HL-60/S4 treated with retinoic acid at 250 ng/mL for 4 days and 3 days (cell line): ENCODE results near the gene LRRFIP2.

Source experiments
- in situ Hi-C: fragments of 300-500 bp; cut with MboI; formaldehyde crosslinking; loops from 2 replicates; pipeline ENCODE4 v1.7.0; 2022; ENCODE audit warnings: low sequenced_read_pairs

Gene LRRFIP2

DNA sequence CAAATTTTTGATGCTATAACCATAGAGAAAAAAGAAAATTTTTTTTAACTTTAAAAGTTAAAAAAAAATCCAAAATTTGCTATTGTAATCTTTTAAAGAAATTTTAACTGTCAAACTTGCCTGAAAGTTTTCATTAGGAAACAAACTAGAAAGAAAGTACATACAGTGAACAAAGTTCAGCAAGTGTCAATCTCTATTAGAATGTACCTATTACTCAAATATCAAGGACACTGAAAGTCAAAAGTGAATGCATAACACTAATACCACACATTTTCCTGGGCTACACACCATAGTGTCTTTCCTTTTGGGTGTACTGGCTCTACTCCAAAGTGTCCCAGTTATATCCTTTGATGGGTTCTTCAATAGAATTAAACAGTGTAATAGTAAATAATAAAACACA lies 56.8 kb downstream of the LRRFIP2 start:
- in situ Hi-C loops: no loop called here

DNA sequence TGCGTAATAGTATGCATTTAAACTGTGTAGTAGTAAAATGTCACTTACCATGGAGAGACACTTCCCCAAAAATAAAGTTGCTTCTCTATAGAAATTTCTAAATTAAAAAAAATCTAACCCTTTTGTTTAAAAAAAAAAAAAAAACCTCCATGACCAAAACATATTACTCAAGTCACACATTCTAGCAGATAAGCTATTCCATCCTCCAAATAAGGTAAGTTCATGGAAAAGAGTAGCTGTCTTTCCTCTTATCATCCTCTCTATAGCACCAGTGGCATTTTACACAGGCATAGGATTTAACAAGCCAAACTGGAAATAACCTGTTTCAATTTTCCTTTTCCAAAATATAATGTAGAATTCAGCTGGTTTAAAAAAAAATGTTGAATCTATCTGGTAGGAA lies 57.4 kb downstream of the LRRFIP2 start:
- in situ Hi-C loops: no loop called here

DNA sequence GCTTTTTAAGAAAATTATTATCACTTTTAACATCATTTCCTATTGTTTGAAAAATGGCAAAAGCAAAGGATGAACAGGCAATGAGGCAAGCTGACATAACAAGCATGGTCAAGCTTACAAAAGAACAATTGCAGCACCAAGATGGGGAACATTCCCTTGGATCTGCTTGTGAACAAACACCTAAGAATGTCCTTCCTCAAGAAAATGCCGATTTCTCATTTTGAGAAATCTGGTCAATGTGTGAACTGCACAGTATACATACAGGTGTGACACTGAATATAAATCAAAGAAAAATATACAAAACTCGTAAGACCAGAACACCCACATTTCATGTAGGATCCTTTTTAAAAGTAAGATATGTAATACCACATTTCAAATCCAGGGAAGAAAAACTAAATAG lies 58.9 kb downstream of the LRRFIP2 start:
- in situ Hi-C loops: no loop called here

DNA sequence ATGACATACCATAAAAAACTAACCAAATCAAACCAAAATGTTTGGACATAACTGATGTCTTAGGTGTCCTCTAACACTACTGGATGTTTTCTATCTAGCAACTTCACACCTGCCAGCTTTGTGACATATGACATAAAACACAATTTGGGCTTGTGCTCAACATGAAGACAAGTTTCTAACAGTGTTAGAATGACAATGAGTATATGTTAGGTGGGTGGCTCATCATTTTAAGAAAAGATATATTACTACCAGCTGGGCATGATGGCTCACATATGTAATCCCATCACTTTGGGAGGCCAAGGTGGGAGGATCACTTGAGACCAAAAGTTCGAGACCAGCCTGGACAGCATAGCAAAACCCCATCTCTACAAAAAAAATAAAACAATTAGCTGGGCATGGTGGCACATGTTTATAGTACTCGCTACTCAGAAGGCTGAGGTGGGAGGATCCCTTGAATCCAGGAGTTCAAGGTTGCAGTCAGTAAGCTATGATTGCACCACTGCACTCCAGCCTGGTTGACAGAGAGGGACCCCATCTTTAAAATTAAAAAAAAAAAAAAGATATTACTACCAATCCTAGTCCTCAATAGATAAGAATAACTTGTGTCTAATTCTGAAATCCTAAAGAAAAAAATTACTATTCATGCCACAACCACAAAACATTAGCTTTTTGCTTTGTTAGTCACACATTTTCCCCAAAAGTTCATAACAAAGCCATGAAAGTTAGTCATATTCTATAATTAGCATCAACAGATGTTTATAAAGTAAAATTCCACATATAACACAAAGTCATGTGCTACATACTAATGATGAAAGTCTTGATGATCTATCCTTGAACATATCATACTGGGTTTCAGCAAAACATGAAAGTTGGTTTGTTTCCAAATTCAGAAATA lies 59.9 kb downstream of the LRRFIP2 start:
- in situ Hi-C loops: no loop called here

DNA sequence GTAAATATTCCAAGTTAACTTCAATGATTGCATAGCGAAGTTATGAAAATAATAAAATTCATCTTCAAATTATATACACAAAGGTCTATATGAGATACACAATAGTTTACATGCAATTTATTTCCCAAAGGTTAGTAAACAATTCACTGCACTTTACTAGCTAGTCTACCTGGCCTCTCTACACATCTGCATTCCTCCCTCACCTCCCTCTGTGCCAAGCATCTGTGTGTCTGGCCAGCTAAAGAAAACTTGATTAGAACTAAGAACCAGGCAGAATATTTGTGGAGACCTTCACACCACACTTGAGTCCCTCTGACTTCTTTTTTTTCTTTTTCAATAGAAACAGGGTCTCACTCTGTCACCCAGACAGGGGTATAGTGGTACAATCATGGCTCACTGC lies 61.4 kb downstream of the LRRFIP2 start:
- in situ Hi-C loops: no loop called here

DNA sequence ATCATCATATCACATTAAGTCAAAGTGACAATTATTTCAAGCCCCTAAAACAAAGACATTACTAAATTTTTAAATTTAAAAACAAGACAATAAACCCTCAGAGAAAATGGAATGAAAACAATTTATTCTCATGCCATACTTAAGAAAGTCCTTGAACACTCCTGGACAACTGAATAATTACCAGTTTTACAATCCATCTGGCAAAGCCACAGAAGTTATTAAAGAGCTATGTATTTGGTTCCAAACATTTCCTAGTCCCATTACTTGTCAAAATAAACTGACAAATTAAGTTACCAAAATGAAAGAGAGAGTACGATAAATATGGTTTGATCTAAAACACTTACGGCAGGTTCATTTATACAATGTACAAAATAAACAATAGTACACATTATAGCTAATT lies 63.2 kb downstream of the LRRFIP2 start:
- in situ Hi-C loops: no loop called here

DNA sequence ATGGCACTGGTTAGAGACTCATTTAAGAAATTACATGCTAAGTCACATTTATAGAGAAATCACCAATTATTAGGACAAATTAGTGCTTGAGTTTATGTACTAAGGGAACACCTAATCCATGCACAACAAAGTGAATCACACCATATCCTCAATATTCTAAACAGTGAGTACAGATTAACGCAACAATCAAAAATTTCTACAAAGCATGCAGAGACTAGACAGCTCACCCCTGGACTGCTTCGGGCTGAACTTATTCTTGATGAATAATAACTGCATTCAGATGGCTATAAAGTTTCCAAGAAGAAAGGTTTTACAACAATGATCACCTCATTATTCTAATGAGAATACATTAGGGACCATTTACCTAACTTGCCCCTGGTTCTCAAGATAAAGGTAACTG lies 66.5 kb downstream of the LRRFIP2 start:
- in situ Hi-C loops: no loop called here

DNA sequence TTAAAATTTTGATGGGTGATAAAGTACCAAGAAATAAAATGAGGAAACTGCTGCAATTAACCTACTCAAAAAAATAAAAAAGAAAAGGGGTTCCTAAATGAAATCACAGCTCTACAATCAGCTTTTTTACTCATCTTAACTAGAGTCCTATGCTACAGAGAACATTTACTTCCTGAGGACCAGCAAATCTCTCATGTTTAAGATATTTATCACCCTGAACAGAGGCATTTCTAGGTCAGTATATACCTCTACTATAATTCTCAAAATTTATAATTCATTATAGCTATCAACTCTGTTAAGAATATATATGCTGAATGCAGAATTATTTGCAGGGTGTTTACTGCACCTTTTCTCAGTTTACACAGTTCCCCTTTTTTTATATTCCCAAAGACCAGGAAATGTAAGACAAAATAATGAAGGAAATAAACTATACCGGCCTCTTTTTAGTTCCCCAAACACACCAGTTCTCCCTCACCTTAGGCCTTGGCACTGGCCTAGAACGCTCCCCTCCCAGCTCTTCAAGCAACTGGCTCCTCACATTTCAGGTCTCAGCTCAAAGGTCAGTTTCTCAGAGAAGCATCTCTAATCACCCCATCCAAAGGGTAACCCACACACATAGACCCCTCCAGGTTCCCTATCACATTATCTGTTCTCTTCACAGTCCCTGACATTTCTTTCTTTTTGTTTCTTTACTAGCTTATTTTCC lies 71.1 kb downstream of the LRRFIP2 start:
- in situ Hi-C loops: no loop called here

DNA sequence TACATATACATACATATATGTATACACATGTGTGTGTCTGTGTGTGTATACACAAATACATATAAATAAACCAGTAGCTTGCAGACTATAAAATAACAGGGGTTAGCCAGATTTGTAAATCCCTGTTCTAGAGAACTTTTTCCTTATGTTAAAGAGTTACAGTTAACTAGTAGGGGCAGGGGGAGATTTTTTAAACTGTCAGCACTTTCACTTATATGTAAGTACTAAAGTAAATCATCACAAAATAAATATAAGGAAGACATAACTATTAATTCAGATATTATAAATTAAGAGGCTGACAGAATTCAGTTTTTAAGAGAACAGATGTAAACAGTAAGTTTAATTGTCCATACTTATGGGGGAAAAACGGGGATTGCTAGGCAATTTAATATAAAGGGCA lies 74.0 kb downstream of the LRRFIP2 start:
- in situ Hi-C loops: no loop called here

DNA sequence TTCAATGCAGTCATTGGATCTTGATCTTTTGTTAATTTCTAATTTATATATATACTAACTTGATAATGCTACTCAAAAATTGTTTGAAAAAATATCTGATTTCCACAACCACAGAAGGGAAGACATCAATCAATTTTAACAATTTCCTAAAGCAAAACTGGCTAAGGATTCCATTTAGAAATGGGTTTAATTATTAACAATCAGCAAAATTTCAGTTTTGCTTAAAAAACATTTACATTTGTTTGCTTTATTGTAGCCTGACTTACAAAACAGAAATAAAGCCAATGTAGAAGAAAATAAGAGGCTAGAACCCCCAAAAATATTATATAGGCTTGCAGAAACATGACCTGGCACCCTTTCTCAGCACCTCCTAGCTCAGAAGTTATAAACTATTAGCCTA lies 74.9 kb downstream of the LRRFIP2 start:
- in situ Hi-C loops: no loop called here

DNA sequence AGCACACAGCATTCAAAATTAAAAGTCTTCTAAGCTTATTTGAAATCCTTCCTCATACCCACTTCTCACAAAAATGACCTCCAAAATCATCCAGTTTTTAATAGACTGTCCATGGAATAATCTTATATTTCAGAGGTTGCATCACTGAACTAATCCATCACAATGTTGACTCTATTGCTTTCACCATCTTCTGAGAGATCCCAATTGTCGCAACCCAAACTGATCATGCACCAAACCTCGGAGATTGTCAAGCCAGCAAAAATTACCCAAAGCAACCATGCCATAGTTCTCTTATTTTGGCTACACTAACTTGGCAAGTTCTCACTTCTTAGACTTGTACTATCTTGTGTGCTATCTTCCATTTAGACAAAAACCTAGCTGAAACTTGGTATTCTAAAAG lies 75.5 kb downstream of the LRRFIP2 start:
- in situ Hi-C loops: no loop called here

DNA sequence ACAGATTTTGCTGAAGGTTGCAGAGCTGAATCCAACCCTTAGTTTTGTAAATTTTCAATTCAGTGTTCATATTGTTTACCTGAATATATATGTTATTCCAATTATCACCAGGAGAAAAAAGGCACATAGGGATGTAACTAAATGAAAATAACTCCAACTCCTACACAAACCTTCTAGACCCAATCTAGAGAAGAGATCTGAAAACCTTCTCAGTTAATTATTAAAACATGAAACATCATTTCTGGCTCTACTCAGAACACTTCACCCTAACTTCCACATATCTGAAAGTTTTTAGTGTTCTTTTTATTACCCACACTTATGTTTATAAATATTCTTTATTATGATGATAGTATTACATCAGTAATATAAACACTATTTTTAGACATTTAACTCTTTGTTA lies 76.6 kb downstream of the LRRFIP2 start:
- in situ Hi-C loops: no loop called here

DNA sequence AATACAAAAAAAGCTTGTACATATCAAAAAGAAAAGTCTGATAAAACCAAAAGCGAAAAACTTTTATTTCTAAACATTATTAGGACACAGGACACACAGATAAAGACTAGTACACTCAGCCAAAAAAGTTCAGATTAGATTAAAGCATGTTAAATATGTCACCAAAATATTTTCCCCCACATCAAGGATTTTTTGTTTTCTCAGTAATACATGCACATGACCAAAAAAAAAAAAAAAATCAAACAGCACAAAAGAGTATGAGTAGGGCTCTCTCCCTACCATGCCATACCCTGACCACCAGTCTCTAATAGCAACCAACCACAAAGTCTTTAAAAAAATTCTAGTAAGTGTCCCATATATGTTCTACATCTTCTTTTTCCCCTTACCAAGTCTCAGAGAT lies 77.4 kb downstream of the LRRFIP2 start:
- in situ Hi-C loops: no loop called here

DNA sequence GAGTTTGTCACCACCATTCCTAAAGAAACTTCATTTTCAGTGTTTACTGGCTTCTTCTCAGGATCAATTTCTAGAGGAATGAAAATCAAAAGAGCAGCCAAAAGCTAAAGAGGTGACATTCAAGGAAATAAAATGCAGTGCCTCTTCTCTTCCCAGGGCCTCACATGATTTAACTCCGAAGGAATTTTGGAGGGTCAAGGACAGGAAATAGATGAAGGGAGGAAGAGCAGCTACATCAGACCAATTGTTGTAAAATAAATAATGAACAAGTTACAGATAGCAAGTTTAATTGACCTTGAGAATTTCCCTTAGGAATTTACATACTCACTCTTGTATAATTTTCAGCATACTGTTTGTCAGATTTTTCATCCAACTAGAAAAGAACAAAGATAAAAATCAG lies 78.1 kb downstream of the LRRFIP2 start:
- in situ Hi-C loops: no loop called here

DNA sequence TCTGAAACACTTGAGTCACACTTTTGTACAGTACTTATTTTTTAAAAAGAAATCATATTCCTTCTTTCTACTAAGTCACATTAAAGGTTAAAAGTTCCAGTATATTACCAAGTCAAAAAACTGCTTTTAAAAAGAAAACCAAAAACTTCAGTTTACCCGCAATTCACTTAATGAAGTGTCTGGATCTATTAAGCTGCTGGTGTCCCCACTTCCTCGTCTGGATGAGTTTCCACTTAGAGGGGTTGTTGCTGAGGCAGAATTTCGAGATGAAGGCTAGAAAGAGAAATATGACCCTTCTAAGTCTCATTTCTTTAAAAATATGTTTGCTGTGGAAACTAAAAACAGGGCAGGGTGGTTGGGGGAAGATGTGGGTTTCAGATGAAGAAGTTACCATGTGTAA lies 79.7 kb downstream of the LRRFIP2 start:
- in situ Hi-C loops: no loop called here

DNA sequence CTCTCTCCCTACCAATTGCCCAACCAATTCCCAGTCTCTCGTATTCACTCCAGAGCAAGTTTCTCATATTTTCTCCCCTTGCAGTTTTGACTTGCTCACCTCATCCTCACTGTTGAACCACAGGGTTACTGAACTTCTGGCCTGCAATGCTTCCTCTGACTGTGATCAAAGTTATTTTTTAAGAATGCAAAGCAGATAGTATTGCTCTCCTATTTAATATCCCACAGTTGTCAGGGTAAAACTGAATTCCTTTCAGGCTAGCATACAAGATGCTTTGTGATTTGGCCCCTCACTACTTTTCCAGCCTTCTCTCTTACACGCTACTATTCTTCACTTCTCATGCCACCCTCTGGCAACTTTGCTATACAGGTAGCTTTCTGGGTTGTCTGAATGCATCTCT lies 80.9 kb downstream of the LRRFIP2 start:
- in situ Hi-C loops: no loop called here

DNA sequence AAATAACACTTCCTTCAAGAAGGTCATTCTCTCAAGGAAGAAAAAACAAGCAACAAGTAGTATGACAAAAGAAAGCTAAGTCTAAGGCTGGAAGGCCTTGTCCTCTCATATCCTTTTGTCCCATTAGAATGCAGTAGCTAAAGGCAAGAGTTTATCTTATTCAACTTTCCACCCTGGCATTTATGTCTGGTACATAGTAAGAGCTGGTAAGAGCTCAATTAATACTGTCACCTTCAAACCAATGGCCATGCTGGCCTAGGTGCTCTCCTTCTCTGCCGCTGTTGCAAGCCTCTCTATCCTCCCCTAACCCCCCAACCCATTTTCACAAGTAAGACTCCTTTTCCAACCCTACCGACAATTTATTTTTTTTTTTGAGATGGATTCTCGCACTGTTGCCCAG lies 81.9 kb downstream of the LRRFIP2 start:
- in situ Hi-C loops: no loop called here

DNA sequence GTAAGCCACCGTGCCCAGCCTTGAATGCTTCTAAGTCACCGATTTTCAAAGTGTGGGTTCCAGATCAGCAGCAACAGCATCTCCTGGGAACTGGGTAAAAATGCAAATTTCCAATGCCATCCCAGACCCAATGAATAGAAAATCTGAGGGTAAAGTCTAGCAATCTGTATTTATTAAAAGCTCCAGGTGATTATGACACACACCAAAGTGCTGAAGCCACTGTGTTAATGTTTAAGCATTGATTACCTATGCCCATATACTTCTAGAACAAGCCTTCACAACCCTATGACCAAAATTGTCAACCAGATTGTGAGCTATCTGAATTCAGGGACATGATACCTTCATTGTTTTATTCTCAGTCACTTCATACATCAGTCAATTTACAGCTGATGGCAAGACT lies 86.5 kb downstream of the LRRFIP2 start:
- in situ Hi-C loops: no loop called here

DNA sequence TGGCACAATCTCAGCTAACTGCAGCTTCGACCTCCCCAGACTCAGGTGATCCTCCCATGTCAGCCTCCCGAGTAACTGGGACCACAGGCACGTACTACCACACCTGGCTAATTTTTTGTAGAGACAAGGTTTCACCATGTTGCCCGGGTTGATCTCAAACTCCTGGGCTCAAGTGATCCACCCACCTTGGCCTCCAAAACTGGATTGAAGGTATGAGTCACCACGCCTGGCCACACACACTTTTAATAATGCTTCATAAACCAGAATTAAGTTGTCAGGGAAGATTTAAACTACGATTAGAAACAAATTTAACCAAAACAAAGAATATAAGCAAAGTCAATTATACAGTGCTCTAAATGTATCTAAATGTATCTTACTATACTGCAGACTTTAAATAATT lies 87.5 kb downstream of the LRRFIP2 start:
- in situ Hi-C loops: no loop called here

DNA sequence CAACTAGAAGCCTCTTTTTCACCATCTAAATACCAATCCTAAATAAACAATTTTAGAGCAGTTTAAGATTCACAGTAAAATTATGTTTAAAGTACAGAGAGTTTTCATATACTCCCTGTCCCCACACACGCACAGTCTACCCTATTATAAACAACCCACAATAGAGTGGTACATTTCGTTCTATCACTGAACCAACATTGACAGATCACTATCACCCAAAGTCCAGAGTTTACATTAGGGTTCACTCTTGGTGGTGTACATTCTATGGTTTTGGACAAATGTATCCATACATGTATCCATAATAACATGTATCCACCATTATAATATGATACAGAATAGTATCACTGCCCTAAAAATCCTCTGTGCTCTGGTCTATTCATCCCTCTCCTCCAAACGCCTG lies 92.1 kb downstream of the LRRFIP2 start:
- in situ Hi-C loops: no loop called here

DNA sequence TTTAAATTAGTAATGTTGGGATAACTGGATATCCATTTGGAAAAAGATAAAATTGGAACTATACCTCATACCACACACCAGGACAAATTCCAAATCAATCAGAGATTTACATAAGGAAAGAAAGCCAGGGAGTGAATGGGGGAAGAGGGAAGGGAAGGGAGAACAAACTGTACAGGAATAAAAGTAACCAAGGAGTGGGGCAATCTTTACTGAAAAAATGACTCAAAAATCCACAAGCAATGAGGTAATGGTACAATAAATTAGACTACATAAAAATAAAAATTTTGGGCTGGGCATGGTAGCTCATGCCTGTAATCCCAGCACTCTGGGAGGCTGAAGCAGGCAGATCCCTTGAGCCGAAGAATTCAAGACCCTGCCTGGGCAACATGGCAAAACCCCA lies 98.4 kb downstream of the LRRFIP2 start:
- in situ Hi-C loops: no loop called here

DNA sequence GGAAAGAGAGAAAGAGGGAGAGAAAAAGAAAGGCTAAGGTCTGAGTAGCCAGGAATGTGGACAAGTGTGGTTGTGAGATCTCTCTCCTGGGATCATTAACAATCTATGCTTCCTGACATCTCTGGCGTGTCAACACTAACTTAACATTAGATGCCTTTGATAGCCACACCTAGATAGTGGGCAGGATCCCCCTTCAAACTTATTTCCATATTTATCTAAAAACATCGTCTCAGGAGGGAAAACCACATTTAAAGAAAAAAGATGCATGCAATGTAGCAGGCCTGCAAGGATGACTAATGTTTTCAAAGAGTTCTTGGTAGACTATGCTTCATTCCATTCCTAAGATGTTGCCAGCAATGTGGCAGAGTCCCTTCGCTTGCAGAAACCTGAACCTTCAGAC lies 100.2 kb downstream of the LRRFIP2 start:
- in situ Hi-C loops: no loop called here

DNA sequence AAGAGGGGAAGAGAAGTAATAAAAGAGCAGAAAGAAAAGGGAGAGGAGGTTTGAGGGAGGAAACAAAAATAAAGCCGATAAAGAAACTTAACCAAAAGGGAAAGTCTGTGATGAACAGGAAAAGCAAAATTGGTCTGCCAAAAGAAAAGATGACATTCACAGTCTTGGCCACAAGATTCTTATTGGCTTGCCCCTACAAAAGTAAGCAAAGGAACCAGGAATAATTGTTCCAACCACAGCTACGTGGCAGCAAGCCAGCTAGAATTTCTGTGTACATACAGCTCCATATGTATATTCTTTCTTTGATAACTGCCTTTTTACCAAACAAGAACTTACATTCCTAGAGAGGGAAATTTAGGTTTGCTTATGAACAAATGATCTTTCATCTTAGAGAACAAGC lies 101.5 kb downstream of the LRRFIP2 start:
- in situ Hi-C loops: no loop called here
